ENCODE results near the gene LRRC3. TPM values are rescaled to one million over a fixed set of nuclear protein-coding genes. Genes with fewer than 3 reads are reported as not detected.

LRRC3 gene
- total RNA-seq, 5 donors from 2014 or later (not counting 1 experiment from before 2014, with no cell fraction given), result 0.76 to 2.2 (median 0.98) TPM

DNA sequence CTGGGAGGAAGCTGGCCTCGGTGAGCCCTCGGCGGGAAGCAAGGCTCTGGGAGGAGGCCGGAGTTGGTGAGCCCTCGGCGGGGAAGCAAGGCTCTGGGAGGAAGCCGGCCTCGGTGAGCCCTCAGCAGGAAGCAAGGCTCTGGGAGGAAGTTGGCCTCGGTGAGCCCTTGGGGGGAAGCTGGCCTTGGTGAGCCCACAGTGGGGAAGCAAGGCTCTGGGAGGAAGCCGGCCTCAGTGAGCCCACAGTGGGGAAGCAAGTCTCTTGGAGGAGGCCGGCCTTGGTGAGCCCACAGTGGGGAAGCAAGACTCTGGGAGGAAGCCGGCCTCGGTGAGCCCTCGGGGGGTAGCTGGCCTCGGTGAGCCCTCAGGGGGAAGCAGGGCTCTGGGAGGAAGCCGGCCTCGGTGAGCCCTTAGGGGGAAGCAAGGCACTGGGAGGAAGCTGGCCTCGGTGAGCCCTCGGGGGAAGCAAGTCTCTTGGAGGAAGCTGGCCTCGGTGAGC, 48.6 kb downstream of the LRRC3 start:
- Mint-ChIP-seq H3K36me3 (no peaks in the 10 kb centered on the region), H3K27ac (peak overlapping the region in 1 of 2 donors; percentile 16)
- CTCF ChIA-PET, result interaction anchor here in 1 of 2 donors (0.6 kb wide), 1 partner anchor 635 kb away, joined by 5 read pairs; no protein-coding TSS in a partner anchor

DNA sequence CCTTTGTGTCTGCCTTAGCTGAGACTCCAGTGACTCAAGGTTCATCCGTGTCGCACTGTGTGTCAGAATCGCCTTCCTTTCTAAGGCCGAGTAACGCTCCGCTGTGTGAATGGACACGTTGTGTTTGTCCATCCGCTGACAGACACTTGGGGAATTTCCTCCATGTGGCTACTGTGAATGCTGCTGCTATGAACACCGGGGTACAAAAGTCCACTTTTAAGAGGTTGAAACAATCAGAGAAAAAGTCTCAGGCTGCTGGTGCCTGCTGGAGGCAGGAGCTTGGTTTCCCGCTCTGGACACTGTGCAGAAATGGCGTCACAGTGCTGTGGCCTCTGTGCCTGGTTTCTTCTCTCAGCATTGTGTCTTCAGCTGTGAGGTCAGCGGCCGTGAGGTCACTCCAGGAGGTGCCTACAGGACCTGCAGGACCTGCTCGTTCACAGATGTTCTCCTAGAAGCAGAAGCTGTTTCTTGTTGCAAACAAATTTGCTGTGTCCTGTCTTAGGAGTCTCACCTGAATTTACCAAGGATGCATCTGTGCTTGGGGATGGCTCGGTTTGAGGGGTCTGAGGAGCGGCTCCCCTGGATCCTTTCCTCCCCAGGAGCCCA, 50.5 kb downstream of the LRRC3 start:
- no peak overlapping the region for H3K27ac ChIP-seq (ENCODE audit: low read length)
- POLR2A ChIA-PET, result interaction anchor here in 1 of 2 donors (0.5 kb wide), 1 partner anchor 154 kb away, joined by 3 read pairs; no protein-coding TSS in a partner anchor
- CTCF ChIA-PET, result no interaction called here
- 76% methylated on average over 16 of the region's 16 CpGs for WGBS (ENCODE audit: insufficient coverage)
- no peak overlapping the region for H3K4me3 Mint-ChIP-seq
- peak overlapping the region in 1 of 2 donors; percentile 10 for H3K27ac Mint-ChIP-seq
- no peaks in the 10 kb centered on the region for H3K9me3 ChIP-seq
- peaks cover 0 to 20% of the 10 kb centered on the region in 2 experiments for H3K4me1 ChIP-seq (ENCODE audit: control insufficient read depth in 1 of 2, extremely low read depth in 1 of 2, insufficient read depth in 2 of 2, low read length in 2 of 2)
- ATAC-seq (replicated peaks in 1 of 4) (no peak), DNase-seq (no peak)
- peaks cover 0 to 4% of the 10 kb centered on the region in 2 donors for H3K27me3 Mint-ChIP-seq
- H3K27me3 ChIP-seq (replicated peaks in 1 of 2; ENCODE audit: control insufficient read depth in 2 of 2, extremely low read depth in 1 of 2, insufficient read depth in 2 of 2, low read length in 1 of 2), result peaks cover 0 to 32% of the 10 kb centered on the region in 2 experiments
- no peaks in the 10 kb centered on the region for H3K36me3 ChIP-seq (ENCODE audit: control insufficient read depth in 2 of 2, extremely low read depth in 1 of 2, insufficient read depth in 1 of 2, low read length in 1 of 2)
- H3K9me3 Mint-ChIP-seq, result no peaks in the 10 kb centered on the region
- H3K4me3 ChIP-seq (ENCODE audit: control insufficient read depth in 1 of 2, extremely low read depth in 1 of 2, low read length in 1 of 2), result no peak overlapping the region
- peaks cover 0 to 11% (median 3%) of the 10 kb centered on the region in 3 donors for H3K4me1 Mint-ChIP-seq
- no peaks in the 10 kb centered on the region for H3K36me3 Mint-ChIP-seq

More for the DNA sequence above, 48.6 kb downstream of the LRRC3 start:
- no peak overlapping the region for H3K27ac ChIP-seq (ENCODE audit: low read length)
- H3K27me3 ChIP-seq (replicated peaks in 1 of 2; ENCODE audit: control insufficient read depth in 2 of 2, extremely low read depth in 1 of 2, insufficient read depth in 2 of 2, low read length in 1 of 2), result peaks cover 0 to 36% of the 10 kb centered on the region in 2 experiments
- H3K9me3 Mint-ChIP-seq, result no peaks in the 10 kb centered on the region
- H3K4me3 Mint-ChIP-seq, result no peak overlapping the region
- H3K27me3 Mint-ChIP-seq, result peaks cover 0 to 10% of the 10 kb centered on the region in 2 donors
- H3K4me3 ChIP-seq (ENCODE audit: control insufficient read depth in 1 of 2, extremely low read depth in 1 of 2, low read length in 1 of 2), result no peak overlapping the region
- no peaks in the 10 kb centered on the region for H3K9me3 ChIP-seq
- ATAC-seq (replicated peaks in 1 of 4) (no peak), DNase-seq (peak in 4 of 35 experiments; percentile 4 to 12 (median 8))
- POLR2A ChIA-PET, result no interaction called here
- 32% methylated on average over 20 of the region's 20 CpGs for WGBS (ENCODE audit: insufficient coverage)
- H3K4me1 ChIP-seq (ENCODE audit: control insufficient read depth in 1 of 2, extremely low read depth in 1 of 2, insufficient read depth in 2 of 2, low read length in 2 of 2), result peaks cover 0 to 8% of the 10 kb centered on the region in 2 experiments
- H3K36me3 ChIP-seq (ENCODE audit: control insufficient read depth in 2 of 2, extremely low read depth in 1 of 2, insufficient read depth in 1 of 2, low read length in 1 of 2), result no peaks in the 10 kb centered on the region
- peaks cover 0 to 8% (median 3%) of the 10 kb centered on the region in 3 donors for H3K4me1 Mint-ChIP-seq

DNA sequence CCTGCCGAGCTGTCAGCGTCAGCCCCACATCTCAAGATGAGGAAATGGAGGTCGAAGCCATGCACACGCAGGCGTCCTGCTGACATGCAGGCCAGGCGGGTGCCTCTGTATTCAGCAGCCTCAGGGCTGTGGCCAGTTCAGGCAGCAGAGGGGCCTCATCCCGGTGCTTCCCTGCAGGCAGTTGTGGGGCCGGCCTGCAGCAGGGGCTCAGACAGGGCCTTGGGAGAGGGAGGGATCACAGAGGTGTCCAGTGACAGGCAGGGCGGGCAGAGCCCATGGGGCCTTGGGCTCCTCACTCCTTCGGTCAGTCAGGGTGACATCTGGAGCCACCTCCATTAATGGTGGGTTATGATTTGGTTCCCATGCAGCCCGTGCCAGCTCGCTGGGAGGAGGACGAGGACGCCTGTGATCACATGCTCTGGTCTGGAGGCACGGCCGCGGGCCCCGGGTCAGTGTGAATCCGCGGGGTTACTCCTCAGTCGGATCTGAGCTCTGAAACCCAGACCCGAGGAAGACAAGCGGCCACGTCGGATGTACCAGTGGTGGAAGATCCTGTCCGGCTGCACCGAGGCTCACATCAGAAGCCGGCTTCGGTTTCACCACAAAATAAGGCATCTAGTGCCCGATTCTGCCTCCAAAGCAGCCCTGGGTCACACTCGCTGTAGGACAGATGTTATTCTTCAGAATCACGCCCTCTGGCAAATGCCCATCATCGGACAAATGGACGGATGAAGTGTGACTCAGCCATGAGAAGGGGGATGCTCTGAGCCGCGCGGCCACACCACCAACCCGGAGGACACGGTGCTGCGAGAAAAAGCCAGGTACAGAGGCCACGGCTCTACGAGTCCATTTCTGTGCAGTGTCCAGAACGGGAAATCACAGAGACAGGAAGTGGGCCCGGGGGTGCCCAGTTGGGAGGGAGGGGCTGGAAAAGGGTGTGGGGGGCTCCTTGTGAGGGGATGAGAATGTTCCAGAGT, 51.3 kb downstream of the LRRC3 start:
- Histone ChIP-seq H3K4me1 (ENCODE audit: control insufficient read depth in 1 of 2, extremely low read depth in 1 of 2, insufficient read depth in 2 of 2, low read length in 2 of 2) (peaks cover 0 to 25% of the 10 kb centered on the region in 2 experiments), H3K27ac (ENCODE audit: low read length) (no peak overlapping the region), H3K36me3 (ENCODE audit: control insufficient read depth in 2 of 2, extremely low read depth in 1 of 2, insufficient read depth in 1 of 2, low read length in 1 of 2) (no peaks in the 10 kb centered on the region), H3K4me3 (ENCODE audit: control insufficient read depth in 1 of 2, extremely low read depth in 1 of 2, low read length in 1 of 2) (no peak overlapping the region), H3K9me3 (no peaks in the 10 kb centered on the region), H3K27me3 (replicated peaks in 1 of 2; ENCODE audit: control insufficient read depth in 2 of 2, extremely low read depth in 1 of 2, insufficient read depth in 2 of 2, low read length in 1 of 2) (peaks cover 0 to 32% of the 10 kb centered on the region in 2 experiments)
- Mint-ChIP-seq H3K36me3 (no peaks in the 10 kb centered on the region), H3K4me1 (peaks cover 0 to 14% (median 7%) of the 10 kb centered on the region in 3 donors), H3K4me3 (no peak overlapping the region), H3K27me3 (peaks cover 0 to 4% of the 10 kb centered on the region in 2 donors), H3K9me3 (no peaks in the 10 kb centered on the region), H3K27ac (no peak overlapping the region)
- ChIA-PET CTCF (no interaction called here), POLR2A (interaction anchor here in 1 of 2 donors (0.5 kb wide), 1 partner anchor 153 kb away, joined by 3 read pairs; no protein-coding TSS in a partner anchor)
- DNase-seq, result no peak
- WGBS (ENCODE audit: insufficient coverage), result 86% methylated on average over 43 of the region's 44 CpGs
- no peak for ATAC-seq (replicated peaks in 1 of 4)

DNA sequence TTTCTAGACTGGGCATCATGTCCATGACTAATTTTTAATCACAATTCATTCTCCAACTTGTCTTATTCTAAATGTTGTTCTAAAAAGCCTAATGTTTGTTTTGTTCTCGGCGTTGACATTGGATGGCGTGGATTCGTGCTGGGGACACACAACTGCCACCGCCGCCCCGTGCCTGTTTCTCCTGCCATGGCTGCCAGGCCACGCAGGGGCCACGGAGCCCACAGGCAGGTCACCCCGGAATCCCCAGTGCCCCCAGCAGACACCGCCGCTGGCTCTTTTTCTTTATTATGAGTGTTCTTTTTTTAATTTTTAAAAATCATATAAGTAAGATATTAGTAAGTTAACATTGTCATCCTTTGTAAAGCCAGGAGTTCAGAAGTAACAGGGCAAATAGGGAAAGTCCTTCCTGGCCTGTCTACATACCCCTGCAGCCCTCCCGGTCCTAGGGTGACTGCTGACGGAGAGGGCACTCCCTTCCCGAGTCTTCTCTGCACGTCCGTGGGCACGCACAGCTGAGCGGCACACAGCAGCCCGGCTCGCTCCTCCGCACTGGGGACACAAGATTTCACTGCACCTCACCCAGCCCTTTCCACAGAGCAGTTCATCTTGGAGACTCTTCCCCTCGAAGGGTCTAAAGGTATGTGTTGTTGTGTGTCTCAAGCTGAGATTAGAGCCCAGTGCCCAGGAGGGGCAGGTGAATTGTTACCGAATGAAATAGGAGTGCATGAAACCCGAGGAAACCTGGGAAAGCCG, 52.5 kb downstream of the LRRC3 start:
- Mint-ChIP-seq H3K27me3 (no peaks in the 10 kb centered on the region), H3K27ac (no peak overlapping the region), H3K9me3 (no peaks in the 10 kb centered on the region), H3K4me1 (peaks cover 0 to 11% (median 8%) of the 10 kb centered on the region in 3 donors), H3K4me3 (no peak overlapping the region), H3K36me3 (no peaks in the 10 kb centered on the region)
- Histone ChIP-seq H3K27ac (ENCODE audit: low read length) (no peak overlapping the region), H3K36me3 (ENCODE audit: control insufficient read depth in 2 of 2, extremely low read depth in 1 of 2, insufficient read depth in 1 of 2, low read length in 1 of 2) (no peaks in the 10 kb centered on the region), H3K9me3 (no peaks in the 10 kb centered on the region), H3K27me3 (replicated peaks in 1 of 2; ENCODE audit: control insufficient read depth in 2 of 2, extremely low read depth in 1 of 2, insufficient read depth in 2 of 2, low read length in 1 of 2) (peaks cover 0 to 31% of the 10 kb centered on the region in 2 experiments), H3K4me1 (ENCODE audit: control insufficient read depth in 1 of 2, extremely low read depth in 1 of 2, insufficient read depth in 2 of 2, low read length in 2 of 2) (peaks cover 0 to 25% of the 10 kb centered on the region in 2 experiments), H3K4me3 (ENCODE audit: control insufficient read depth in 1 of 2, extremely low read depth in 1 of 2, low read length in 1 of 2) (no peak overlapping the region)
- ChIA-PET CTCF (no interaction called here), POLR2A (no interaction called here)
- no peak for DNase-seq
- 93% methylated on average over 16 of the region's 26 CpGs for WGBS (ENCODE audit: insufficient coverage)
- no peak for ATAC-seq (replicated peaks in 1 of 4)

DNA sequence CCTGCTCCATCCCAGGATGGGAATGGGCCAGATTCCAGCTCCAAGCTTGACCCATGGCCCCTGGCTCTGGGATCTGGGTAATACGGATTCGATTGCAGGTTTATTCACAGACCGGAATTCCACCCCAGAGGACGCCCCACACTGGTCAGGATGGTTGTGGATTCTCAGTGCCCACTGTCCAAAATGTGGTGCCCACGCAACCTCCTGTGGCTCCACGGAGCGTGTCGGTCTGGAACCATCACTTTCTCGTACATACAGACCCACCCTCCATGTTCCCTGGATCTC, 53.1 kb downstream of the LRRC3 start:
- Histone ChIP-seq H3K4me3 (ENCODE audit: control insufficient read depth in 1 of 2, extremely low read depth in 1 of 2, low read length in 1 of 2) (no peak overlapping the region), H3K27me3 (replicated peaks in 1 of 2; ENCODE audit: control insufficient read depth in 2 of 2, extremely low read depth in 1 of 2, insufficient read depth in 2 of 2, low read length in 1 of 2) (peaks cover 0 to 30% of the 10 kb centered on the region in 2 experiments), H3K27ac (ENCODE audit: low read length) (no peak overlapping the region), H3K9me3 (no peaks in the 10 kb centered on the region), H3K36me3 (ENCODE audit: control insufficient read depth in 2 of 2, extremely low read depth in 1 of 2, insufficient read depth in 1 of 2, low read length in 1 of 2) (no peaks in the 10 kb centered on the region), H3K4me1 (ENCODE audit: control insufficient read depth in 1 of 2, extremely low read depth in 1 of 2, insufficient read depth in 2 of 2, low read length in 2 of 2) (peaks cover 0 to 25% of the 10 kb centered on the region in 2 experiments)
- ATAC-seq (replicated peaks in 1 of 4) (no peak), DNase-seq (no peak)
- no peaks in the 10 kb centered on the region for H3K9me3 Mint-ChIP-seq
- no peak overlapping the region for H3K27ac Mint-ChIP-seq
- H3K4me1 Mint-ChIP-seq, result peaks cover 0 to 11% (median 8%) of the 10 kb centered on the region in 3 donors
- 86% methylated on average over 9 of the region's 9 CpGs for WGBS (ENCODE audit: insufficient coverage)
- ChIA-PET CTCF (no interaction called here), POLR2A (no interaction called here)
- no peaks in the 10 kb centered on the region for H3K27me3 Mint-ChIP-seq
- no peak overlapping the region for H3K4me3 Mint-ChIP-seq
- H3K36me3 Mint-ChIP-seq, result no peaks in the 10 kb centered on the region
